ENCODE data around the gene COQ8A.

GRCh38 chr1:226919587-226919986 is 20.5 kb upstream of the COQ8A start:
- TF ChIP-seq REST (IDR thresholded peaks at IDR 0.05) (no peak), CTCF (IDR thresholded peaks at IDR 0.05) (no peak), ZSCAN20 (CRISPR knock-in tag; IDR thresholded peaks at IDR 0.05) (no peak), POLR2A (IDR thresholded peaks at IDR 0.05; ENCODE audit: low read length) (no peak)

All from A549 (cell line).